GOT3 (cell line): ENCODE data around the gene CD248.
"Not testable (repeated sequence)": the region's sequence is repeated elsewhere in the genome, so short reads cannot be mapped to it uniquely, and the experiment has no call there.

Source experiments
- DNase-seq: peaks from one replicate; lab custom pipeline; 2025; ENCODE audit warnings: mixed read lengths; lab: John Stamatoyannopoulos, UW

Gene CD248

DNA sequence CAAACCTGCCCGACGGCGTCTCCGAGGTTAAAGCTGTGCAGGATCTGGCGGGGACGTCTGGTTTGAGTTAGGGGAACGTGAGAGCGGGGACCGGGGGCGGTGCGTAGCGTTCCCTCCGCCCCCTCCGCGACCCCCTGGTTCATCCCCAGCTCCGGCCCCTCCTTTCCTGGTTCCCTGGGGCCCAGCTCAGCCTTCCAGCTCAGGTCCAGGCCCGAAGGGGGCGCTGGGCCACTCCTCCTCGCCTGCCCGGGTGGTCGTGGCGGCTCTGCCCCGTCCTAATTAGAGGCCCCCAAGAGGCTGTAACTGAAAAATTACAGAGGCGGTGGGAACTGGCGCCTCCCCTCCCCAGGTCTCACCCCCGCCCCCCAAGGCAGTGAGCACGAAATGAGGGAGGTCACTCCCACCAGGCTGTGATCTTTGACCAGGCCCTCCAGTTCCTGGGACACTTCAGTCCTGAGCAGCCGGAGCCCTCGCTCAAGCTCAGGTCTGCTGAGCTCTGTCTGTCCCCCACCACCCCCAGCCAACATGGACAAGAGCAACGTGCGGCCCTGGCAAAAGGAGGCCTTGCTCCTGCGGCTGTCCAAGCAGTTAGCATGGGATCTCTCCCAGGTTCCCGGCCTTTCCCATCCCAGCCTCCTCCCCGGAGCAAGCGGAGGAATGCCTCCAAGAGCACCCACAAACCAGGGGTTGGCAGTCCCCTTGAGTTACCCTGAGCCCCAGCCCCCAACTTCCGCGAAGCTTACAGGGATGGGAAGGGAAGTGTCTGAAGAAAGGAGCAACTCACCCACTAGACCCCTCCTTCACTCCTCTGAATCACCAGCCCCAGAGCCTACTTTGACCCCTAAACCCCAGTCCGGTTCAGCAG is 3.3 kb downstream of the CD248 start:
- no peak for DNase-seq

DNA sequence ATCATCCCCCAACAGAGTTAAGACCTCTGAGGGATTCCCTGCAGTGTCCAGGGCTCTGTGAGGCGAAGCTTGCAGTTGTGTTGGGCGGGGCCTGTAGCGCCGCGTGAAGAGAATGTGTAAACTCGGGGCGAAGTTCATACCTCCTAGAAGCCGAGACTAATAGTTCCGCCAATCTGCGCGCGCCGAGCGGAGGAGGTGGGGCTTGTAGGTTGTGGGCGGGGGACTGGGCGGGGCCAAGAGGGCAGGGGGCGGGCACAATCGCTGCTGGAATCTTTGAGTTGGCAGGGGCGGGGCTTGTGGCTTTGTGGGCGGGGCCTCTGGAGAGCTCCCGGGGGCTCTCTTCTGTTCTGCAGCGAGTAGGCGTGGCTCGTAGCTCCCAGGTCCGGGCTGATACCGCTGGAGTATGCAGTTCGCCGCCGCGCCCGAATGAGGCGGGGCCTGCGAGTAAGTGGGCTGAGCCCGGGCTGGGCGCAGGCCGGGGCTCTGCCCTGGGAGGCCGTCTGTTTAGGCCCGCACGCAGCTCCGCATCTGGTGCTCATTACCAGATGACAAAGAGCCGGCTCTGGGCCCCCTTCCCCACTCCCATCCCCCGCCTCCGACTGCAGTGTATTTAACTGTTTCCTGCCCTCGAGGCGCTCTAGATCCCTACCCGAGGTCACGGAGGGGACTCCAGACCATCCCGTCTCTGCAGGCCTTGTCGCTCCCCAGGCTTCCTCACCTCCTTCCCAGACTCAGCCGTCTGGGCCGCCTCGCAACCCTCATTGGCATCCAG is 4.1 kb downstream of the CD248 start:
- peak; percentile 98 for DNase-seq

DNA sequence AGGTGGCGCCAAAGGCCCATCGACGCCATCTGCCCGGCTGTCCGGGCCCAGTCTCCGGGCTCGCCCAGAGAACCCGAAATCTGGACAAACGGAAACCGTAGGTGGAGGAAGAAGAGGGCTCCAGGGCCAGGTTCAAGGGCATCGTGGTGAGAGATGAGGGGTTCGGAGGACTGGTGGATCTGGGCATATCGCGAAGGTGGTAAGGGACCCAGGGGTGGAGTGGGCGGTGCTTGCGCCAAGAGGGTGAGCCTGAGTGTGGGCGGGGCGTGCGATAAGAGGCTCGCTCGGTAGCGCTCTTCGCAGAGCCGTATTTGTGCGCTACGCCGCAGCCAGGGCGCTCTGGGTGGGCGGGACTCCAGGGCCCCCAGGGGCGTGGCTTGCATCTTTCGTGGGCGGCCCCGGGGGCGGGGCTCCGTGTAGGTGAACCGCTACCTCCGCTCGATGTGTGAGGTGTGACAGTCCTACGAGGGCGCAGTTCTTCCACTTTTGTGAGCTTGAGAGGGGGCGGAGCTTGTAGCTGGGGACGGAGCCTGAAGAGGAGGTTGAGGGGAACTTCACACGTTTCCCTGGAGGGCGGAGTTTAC is 4.8 kb downstream of the CD248 start:
- peak; percentile 91 for DNase-seq

DNA sequence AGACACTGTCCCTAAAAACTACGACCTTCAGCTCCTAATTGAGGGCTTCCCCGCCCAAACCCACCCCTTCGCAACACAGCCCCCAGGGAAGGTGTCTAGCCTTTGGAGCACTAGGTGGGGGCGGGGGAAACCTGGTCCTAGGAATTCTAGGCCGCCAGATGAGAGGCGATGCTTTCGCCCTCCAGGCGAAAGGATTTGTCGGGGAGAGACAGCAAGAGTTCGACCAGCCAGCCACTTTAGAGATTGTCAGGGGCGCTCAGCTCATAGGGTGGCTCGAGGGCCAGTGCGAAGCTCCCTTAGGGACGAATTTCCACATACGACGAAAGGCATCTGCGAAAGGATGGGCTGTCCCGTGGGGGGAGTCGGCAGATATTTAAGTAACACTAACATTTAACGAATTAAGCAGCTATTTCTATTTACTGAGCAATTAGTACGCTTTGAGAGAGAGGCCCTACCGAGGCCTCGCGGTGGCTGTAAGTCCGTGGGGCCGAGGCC is 5.3 kb downstream of the CD248 start:
- no peak for DNase-seq

DNA sequence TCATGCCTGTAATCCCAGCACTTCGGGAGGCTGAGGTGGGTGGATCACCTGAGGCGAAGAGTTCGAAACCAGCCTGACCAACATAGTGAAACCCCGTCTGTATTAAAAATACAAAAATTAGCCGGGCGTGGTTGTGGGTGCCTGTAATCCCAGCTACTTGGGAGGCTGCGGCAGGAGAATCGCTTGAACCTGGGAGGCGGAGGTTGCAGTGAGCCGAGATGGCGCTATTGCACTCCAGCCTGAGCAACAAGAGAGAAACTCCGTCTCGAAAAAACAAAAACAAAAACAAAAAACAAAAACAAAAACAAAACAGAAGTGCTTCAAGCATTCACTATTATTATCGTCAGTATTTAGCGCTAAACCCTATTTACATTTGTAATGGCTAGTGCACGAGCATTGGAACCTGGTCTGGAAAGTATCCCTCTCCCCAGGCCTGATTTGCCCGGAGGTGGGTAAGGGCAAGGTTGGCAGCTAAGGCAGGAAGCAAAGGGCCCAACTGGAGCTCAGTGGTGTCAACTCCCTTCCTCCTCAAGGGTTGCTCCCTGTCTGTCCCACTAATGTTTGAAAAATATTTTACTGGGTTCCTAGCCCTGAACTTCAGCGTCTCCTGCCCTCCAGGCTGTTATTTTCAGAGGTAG is 5.9 kb downstream of the CD248 start:
- not testable (repeated sequence) for DNase-seq

DNA sequence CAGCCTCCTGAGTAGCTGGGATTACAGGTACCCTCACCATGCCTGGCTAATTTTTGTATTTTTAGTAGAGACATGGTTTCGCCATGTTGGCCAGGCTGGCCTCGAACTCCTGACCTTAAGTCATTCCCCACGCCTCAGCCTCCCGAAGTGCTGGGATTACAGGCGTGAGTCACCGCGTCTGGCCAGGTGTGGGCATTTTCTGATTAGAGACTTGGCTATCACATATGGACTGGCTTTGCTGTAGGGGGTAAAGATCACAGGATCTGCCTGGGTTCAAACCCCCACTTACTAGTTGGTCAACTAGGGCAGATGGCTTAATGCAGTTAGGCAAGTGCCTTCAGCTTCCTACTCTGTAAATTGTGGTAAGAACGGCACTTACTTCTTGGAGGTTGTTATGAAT is 6.5 kb downstream of the CD248 start:
- DNase-seq, result no peak

DNA sequence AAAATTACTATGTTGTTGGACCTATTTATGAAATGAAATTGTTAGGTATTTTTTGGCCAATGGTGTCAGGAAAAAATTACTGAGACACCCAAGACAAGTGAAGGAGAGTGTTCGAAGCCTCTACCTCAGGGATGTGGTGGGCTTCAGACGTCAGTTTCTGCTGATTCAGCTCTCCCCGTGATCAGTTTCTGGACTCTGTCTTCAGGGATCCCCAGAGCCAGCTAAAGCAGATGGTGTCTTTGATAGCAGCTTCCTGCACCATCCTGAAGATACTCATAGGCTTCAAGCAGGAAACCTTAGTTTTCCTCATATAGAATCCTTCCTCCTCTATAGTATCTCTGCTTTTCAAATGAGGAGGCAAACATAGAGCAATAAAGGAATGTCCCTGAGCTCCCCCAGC is 7.4 kb downstream of the CD248 start:
- no peak for DNase-seq

DNA sequence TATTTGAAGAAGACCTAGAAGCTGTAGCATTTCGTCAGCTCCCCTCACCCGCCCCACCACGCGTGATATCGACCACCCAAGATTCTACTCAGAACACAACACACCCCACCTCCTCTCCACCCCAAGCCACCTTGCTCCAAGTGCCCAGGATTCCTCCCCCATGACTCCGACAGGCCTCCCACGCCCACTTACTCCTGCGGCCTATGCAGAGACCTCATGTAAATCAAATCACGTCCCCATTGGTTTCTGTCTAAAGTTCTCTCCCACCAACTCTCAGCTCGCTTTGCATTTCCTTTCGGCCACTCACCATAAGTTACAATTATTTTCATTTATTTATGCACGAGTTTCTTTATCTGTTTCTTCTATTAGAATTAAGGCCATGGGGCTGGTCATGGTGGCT is 14.2 kb downstream of the CD248 start:
- no peak for DNase-seq

DNA sequence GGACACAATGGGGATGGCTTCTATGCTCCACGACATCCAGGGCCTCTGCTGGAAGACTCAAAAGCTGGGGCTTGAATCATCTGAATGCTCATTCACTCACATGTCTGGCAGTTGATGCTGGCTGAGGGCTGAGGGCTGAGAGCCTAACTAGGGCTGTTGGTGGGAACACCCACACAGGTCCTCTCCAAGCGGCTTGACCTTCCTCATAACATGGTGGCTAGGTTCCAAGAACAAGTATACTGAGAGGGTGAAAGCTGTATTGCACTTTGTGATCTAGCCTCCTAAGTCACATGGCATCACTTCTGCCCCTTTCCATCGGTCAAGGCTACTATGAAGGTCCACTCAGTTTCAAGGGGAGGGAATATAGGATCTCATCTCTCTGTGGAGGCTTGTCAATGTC is 17.7 kb downstream of the CD248 start:
- DNase-seq, result no peak

DNA sequence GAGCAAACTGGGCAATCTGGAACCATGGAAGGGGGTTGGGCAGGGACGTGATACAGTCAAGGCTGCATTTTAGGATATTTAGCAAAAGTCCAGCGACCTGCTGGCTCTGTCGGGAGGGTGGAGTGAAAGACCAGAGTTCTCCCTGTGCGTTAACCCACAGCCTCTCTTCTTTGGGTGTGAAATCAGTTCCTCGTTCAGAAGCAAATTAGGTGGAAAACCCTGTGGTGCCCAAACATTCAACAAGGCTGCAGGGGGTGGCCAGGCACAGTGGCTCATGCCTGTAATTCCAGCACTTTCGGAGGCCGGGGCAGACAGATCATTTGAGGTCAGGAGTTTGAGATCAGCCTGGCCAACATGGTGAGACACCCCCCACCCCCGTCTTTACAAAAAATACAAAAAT is 19.2 kb downstream of the CD248 start:
- DNase-seq, result no peak

DNA sequence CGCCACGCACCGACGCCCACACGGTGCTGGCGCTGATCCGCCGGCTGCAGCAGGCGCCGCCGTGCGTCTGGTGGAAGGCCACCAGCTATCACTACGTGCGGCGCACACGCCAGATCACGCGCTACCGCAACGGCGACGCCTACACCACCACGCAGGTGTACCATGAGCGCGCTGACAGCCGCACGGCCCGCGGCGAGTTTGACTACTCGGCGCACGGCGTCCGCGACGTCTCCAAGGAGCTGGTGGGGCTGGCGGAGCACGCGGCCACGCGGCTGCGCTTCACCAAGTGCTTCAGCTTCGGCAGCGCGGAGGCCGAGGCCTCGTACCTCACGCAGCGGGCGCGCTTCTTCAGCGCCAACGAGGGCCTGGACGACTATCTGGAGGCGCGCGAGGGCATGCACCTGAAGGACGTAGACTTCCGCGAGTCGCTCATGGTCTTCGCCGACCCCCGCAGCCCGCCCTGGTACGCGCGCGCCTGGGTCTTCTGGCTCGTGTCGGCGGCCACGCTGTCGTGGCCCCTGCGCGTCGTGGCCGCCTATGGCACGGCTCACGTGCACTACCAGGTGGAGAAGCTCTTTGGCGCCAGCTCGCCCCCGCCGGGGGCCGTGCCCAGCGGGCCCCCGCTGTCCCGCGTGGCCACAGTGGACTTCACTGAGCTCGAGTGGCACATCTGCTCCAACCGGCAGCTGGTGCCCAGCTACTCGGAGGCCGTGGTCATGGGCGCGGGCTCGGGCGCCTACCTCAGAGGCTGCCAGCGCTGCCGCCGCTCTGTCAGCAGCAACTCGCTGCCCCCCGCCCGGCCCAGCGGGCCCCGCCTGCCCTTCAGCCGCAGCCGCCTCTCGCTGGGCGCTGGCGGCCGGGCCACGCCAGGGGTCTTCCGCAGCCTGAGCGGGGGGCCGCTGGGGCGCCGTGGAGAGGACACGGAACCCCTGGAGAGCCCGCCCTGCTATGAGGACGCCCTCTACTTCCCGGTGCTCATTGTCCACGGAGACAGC is 21.9 kb downstream of the CD248 start:
- DNase-seq, result no peak

DNA sequence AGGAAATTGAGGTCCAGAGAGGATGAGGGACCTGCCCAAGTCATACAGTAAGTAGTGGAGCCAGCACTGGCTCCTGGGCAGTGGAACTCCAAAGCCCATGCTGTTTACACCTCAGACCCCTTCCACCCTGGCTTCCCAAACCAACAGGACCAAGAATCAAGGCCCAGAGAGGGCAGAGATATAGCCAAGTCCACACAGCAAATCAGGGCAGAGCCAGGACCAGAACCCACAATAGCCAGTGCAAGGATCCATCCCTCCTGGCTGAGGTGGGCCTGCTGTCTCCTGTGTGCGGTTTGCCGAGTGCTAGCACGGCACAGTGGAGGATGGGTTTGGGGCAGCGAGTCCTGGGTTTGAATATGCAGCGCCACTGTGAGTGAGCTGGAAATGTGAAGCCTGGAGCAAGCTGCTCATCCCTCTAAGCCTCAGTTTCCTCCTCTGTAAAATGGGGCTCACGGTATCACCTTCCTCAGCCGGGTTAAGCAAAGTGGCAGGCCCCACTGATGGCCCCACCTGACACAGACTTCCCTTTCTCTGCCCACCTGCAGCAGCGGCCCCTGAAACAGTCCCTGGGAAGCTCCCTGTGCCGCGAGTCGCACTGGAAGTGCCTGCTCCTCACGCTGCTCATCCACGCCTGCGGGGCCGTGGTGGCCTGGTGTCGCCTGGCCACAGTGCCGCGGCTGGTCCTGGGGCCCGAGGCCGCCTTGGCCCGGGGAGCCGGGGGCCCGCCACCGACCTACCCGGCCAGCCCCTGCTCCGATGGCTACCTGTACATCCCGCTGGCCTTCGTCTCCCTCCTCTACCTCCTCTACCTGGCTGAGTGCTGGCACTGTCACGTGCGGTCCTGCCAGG is 22.8 kb downstream of the CD248 start:
- no peak for DNase-seq

DNA sequence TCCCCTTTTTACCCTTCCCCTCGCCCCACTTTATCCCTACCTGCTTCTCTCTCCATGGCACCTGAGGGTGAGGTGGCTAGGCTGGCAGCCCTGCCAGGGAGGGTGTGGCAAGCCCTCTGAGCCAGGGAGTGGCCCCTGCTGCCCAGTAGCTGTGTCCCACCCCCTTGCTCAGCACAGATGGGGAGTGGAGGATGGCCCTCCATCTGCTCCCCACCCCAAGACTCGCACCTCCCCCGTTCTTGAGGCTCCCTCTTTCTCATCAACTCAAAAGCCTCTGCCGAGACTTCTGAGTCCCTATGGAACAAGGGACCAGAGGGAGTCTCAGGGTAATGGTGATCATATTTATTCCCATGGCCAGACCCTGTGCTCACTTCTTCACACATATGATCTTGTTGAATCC is 23.5 kb downstream of the CD248 start:
- DNase-seq, result no peak

DNA sequence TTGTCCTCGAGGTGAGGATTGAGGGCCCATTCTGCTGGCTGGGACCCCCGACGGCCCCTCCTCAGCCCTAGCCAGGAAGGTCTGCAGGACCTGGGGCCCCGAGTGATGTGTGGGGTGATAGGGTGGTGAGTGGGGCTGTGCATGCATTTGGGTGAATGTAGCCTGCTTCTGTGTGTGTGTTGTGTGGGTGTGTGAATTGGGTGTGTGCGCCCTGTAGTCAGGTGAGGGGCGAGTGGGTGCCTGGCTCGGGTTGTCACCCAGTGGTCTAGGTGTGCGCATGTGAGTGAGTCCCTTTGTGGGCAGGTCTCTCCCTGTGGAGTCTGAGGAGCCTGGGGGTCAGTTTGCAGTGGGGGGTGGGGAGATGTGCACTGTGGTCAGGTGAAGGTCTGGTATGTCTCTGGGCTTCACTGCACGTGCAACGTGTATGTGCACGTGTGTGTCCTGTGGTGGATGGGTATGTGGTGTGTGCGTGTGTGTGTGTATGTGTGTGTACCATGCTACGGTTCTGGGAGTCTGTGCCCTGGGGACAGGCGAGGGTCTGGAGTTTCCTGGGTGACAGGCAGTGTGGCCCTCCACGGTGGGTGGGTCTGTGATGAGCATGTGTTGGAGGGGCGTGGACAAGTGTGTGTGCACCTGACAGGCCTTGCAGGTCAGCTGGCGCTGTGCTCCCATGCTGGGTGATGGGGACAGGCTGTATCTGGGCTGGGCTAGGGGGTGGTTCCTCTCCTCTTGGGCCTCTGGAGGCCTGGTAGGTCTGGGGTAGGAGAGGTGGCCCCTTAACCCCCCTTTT is 24.1 kb downstream of the CD248 start:
- DNase-seq, result no peak

DNA sequence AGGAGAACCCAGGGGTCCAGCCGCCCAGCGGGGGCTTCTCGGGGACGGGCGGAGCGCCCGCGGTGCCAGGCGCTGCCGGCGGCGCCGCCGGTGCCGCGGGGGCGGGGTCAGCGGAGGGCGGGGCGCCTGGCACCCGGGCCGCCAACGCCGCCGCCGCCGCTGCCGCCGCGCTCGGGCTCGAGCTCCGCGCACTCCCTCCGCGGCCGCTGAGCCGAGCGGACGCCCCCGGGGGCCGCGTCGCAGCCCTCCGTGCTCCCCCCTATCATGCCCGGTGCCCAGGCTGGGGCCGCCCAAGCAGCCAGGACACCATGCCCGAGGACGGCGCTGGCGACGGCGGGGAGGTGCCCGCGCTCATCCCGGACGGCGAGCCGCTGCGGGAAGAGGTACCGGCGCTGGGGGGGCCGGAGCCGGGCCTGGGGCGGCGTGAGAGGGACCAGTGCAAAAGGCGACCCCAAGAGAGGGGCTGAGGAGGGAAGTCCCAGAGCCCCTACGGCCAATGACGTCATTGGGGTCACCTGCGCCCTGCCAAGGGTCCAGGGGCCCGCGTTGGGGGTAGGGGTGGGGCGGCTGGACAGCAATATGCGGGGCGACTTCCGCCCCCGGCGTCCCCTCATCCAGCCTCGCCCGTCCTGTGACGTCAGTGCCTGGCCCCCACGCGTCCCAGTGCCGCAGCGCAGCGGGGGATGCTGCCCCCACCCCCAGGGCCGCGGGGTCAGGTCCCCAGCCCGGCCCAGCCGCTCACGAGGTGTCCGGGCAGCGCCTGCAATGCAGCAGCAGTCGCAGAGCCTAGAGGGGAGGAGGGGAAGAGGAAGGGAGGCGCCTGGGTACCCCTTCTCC is 24.9 kb downstream of the CD248 start, which contains the start of gene TMEM151A:
Gene TMEM151A (plus strand): TSS at position 189 of the 837 bp plus-strand sequence. CDS start 120 bp downstream, at position 309.
- DNase-seq, result no peak

DNA sequence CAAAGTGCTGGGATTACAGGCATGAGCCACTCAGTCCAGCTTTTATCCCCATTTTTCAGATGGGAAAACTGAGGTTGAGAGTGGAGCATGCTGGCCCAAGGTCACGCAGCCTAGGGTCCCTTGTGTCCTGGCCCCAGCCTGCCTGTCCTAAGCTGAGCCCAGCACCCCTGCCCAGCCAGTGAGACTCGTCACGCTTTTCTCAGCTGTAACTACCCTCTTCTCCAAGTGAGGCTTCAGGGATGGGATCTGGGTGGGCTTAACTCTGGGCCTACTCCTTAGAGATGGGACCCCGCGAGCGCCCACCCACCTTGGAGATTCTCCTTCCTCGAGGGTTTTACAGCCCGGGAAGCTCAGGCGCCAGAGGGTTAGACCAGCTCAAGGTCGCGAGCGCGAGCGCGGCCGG is 25.5 kb downstream of the CD248 start:
- no peak for DNase-seq

DNA sequence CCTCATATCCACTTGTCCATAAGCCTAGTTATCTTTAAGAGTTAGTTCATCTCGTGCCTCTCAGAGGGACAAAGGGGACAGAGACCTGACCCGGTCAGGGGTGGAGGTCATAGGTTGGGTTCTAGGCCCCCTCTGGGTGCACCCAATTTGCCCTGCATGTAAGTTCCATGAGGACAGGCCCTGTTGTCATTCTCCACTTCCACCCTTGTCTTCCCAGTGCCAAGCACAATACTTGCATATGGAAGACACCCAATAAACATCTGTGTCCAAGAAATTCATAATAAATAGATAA is 26.6 kb downstream of the CD248 start:
- no peak for DNase-seq

DNA sequence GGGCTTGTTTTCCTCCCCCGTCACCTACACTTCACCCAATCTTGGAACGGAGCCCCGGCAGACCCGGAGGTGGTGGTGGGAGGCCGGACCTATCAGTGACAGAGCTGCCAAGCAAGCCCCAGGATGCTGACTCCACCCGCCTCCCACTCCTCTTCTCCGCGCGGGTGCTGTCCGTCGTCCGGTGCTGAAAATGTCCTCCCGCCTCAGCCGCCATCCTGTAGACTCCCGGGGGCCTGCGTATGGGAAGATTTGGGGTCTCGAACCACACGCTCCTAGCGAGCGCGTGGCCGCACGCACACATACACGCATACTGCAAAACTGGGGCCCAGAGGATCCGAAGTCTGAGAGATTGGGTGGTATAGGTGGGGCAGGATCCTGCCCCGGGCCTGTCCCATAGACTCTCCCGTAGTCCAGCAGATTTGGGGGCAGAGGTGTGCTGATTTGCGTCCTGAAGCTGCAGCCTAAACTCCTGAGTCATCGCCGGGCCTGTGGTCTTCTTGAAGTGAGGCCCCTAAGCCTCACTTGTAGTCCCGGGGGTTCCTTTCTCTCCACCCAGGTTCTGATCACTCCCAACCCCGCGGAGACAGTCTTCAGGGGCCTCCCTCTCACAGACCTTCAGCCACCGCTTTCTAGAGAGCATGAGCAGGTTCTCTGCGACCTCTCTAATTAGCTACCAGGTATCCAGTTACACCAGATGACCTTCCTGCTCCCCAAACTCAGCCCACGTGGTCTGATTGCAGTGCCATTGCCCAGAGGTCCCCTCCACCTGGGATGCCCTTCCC is 27.1 kb downstream of the CD248 start:
- DNase-seq, result no peak
